Activated CD4-positive, alpha-beta T cell treated with anti-CD3 and anti-CD28 coated beads, Interleukin-2, amount 50 U/mL, for 48 hours (primary cell): ENCODE data around the gene NUP210.

ENCODE experiments used
- DNase-seq, 2 experiments: peaks; one replicate each; pipeline ENCODE4 v3.0.0-alpha.2; 2020

NUP210 gene

DNA sequence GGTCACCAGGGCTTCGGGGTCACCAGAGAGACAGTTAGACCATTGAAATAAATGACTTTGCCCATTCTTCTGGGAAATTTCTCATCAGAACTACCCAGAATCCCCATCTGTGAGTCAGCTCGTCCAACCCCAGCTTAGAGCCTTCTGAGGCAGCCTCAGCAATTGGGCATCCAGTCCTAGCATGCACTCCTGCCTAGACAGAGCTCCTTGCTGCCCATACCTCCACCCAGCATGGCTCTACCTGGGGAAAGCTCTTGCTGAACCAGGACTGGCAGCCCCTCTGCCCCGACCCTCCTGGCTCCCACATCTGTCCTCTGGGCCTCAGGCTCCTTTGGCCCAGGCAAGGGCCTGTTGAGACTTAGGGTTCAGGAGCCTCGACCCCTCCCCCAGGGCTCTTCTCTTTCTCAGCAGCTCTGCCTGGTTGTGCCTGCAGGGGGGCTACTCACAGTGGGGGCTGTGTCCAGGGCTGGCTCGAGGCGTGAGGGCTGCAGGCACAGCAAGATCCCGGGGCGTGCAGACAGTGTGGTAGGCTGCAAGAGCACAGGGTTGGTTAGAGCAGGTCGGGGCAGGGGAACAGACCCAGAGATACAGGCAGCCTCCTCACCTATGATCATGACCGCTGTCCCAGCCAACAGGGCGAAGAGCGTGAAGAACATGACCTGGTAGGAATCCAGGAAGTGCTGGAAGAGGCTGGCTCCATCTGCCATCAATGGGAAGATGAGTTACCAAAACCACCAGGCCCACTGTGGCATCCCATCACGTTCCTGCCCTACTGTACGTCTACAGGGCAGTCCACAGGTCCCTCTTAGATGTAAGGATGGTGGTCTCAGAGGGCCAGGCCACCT lies 101.3 kb downstream of the NUP210 start:
- DNase-seq, result no peak

DNA sequence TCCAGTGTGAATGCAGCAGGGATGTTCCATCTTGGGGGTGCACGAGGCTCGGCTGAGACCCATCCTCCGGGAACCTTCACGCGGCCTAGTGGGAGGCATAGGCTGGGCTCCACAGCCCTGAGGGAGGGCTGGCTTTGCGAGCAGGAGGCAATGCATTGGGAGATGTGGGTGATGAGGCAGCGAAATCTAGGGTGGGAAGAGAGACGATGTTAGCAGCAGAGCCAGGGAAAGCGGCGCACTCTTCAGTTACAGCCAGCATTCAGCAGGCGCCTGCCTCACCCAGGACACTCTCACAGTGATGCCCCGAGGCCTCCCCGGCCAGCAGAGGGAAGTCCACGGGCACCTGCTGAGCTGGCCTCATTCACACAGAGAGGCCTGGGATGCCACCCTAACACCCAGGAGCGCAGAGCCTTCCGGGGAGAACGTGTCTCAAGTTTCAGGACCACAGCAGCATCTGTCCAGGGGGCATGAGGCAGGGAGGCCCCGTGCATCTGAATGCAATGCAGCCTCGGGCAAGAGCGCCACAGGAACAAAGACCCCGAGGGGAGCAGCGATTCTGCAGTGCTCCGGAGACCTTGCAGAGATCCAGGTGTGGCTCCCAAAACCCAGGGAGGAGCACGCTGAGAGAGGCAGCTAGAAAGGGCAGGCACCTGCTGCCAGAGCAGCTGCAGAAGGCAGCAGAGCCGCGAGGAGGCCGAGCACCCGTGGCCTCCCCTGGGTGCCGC lies 102.4 kb downstream of the NUP210 start:
- no peak for DNase-seq

DNA sequence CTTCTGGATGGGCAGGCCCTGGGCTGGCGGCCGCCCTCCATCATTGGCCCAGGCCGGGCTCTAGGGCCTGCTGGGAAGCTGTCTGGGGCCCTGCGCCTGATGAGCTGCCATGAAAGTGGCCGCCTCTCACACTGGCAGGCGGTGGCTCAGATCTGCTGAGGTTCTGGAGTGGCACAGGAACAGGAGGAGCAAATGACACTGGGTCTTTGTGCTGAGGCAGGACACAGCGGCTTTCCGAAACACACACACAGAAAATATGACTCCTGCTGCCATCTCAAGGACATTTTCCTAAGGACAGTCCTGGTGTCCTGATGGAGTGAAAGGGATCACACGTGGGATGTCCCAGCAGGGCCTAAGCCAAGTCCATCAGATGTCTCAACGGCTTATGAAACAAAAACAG lies 103.5 kb downstream of the NUP210 start:
- DNase-seq, result no peak

DNA sequence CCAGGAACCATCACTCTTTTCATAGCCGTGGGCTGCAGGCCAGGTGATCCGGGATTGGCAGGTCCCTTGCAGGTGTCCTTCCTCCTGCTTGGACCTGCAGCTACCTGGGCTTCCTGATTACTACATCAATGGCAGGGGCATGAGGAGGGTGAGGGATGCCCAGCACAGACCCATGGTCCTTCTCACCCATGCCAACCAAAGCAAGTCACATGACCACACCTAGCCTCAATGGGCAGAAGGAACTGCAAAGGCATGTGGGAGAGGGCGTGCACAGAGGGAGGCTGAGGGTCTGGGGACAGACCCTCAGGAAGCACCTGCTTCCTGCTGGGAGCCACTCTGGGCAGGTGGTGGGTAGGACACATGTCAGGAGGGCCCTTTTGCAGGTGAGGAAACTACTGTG lies 105.2 kb downstream of the NUP210 start:
- DNase-seq, result no peak

DNA sequence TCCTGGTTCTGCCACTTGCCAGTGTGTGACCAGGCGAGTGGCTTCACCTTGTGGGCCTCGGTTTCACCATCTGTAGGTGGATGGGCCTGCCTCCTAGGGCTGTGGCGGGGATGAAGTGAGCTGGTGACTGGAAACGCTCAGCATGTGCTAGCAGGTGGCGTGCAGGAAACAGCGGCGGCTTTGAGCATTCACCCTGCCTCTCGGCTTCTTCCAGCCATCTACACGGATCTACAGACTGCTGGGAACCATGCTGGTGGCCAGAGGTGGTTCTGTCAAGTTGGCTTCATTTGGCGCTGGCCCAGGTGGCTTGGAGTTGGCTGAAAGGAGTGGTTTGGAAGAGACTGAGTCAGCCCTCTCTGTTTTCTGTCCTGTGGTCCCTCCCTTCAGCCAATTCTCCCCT lies 106.3 kb downstream of the NUP210 start:
- DNase-seq, result no peak

DNA sequence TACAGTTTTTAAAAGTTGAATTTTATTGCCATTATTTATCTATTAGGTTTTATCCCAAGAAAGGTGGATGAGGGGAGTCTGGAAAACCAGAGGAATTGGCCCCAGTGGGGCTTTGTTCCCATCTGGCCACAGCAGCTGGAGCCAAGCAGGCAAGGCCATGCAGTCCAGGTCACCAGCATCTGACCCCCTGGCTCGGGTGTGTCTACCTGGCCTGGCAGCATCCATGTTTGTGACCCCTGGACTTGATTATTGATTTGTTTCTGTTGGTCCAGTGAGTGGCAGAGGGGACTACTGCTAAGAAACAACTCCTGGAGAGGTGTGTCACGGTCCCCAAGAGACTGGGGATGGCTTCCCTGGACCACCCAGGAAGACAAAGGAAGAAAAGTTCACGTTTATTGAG lies 111.1 kb downstream of the NUP210 start:
- no peak for DNase-seq

DNA sequence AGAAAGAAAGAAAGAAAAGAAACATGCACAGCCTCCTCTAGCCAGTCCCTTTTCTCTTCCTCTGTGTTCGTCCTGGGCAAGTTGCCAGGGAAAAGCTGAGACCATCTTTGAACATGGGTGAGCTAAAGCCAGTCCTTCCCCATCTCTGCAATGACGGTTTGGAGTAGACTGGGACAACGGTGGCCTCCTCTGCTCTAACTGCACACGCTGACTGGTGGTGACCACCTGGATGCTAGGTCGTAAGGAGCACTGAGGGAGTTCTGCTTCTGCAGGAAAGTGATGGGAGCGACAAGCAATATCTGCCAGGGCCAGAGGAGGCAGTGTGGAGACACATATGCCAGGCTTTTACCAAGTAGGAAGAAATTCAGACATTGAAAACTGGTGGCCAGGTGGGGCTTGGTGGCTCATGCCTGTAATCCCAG lies 111.7 kb downstream of the NUP210 start:
- DNase-seq, result peak; percentile 15 to 41

DNA sequence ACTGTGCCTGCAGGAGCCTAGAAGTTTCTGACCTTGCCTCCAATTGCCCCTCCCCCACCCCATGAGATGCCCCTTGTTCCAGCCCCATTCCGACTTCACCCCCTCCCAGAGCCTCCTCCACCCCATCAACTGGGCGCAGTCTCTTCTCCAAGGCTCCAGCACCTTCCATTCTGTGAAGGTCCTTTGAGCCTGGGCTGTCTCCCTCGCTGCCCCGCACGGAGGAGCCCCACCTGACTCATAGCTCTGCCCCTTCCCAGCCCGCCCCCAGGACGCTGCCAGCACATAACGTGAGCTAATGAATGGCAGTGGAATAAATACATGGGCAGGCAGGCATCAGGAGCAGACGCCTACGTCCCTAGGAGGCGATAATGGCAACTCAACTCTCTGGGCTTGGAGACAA lies 113.1 kb downstream of the NUP210 start:
- DNase-seq, result no peak

DNA sequence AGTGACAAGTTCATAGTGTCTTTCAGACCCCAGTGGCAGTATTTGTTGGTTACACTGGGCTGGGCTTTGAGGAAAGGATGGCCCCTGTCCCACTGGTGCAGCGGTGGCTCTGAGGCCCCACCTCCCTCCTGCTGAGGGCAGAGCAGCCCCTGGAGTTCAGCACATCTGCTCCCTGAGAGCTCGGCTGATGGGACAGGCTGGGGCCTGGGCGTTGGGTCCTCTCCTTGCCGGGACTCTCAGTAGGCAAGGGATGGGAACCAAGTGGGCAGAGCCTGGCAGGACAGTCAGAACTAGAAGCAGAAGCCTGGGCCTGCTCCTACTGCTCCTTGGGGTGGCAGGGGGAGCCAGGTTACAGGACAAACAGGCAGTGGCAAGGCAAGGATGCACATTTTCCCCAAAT lies 114.5 kb downstream of the NUP210 start:
- DNase-seq, result no peak

DNA sequence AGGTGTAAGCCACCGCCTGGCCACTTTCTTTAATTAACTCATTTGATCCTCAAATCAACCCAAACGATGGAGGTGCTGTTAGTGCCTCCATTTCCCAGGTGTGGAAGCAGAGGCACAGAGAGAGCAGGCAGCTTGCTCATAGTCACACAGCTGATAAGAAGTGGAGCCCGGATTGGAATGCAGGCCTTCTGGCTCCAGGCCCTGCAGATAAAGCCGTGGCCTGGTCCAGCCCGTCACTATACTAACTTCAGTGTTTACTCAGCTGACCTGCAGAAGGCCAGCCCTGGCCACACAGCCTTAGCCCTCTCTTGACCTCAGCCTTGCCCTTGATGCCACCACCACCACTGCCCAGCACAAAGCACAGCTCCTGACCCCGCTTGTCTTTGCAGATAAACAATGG lies 116.7 kb downstream of the NUP210 start:
- no peak for DNase-seq

DNA sequence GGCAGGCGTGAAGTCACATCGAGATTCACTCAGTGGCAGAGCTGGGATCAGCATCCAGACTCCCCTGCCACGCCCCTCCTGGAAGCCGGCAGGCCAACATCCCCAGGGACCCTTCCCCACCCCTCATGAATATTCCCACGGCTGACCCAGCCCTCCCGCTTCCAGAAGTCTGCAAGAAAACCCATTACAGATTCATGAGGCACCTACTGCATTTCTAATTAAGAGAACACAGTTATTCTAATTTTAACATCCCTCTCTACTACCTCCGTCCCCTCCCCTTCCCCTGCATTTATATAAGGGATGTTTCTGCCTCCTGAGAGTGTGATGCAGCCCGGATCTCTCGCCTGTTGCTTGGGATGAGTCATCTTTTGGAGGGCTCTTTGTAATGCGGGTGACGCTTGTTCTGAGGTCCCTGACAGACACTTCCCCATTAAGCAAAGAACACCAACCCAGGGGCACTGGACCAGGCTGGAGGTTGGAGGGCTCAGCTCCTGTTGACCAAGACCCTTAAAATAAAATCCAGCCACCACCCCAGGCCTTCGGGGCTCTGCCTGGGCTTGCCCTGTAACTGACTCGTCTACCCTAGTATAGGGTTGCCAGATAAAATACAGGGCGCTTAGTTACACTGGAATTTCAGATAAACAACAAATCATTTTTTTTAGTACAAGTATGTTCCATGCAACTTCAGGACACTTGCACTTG lies 118.7 kb downstream of the NUP210 start:
- no peak for DNase-seq

DNA sequence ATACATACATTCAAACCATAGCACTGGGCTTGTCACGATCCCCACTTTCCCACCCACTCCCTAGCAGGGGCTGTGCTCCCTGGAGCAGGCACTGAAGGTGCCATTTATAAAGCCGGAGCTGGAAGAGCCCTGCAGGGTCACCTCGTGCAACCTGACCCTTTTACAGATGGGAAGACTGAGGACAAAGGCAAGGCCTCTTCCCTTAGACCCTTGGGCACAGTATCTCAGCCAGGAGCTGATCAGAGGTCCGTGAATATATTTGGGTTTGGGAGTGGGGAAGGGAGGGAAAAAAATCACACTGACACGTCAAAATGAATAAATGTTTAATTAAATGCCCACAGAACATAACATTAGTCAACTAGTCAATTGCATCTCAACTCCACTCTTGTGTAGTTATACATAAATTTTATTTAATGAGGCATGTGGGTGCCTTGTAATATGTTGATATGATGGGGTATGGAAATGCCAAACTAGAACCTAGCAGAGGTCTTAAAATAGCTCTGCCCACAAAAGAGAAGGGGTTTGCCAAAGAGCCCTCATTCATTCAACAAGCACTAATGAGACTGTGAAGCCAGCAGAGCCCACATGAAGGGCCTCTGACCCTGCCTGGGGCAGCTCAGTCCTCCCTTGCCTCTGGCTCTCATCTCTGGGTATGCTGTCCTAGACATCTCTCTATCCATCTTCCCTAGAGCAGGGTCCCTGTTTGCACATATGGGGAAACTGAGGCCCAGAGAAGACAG lies 119.4 kb downstream of the NUP210 start:
- DNase-seq, result no peak

DNA sequence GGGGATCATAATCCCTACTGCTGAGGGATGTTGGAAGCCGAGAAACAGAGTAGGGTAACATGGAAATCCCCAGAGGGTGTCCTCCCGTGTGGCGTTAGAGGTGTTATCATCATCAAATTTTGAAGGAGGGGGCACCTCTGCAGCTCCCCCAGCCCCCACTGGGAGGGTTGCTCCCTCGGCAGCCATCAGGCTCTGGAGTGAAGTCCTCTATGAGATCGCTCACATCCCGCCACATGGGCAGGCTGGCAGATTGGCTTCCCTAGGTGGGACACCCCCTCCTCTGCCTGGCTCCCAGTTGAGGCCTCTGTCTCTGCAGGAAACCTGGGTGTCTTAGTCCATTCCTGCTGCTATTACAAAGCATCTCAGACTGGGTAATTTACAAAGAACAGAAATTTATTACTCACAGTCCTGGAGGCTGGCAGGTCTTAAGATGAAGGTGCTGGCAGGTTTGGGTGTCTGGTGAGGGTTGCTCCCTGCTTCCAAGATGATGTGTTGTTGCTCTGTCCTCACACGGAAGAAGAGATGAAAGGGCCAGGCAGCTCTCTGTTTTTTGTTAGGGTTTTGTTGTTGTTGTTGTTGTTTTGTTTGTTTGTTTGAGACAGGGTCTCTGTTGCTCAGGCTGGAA lies 120.5 kb downstream of the NUP210 start:
- DNase-seq, result no peak

DNA sequence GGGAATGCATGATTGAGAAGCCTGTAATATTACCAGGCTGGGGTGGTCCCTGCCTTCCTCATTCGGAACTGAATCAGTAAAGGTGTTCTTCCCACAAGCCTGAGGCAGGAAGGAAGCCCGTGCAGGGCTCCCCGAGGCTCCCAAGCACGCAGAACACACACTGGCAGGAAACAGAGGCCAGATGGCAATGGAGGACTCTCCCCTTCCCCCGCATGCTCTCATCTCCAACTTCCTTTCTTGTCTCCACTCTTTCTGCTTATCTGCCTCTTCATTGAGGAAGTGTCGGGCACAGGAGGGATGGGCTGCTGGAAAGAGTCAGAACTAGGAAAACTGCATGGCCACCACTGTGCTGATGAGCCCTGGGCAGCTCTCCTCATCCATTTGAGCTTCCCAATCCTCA lies 123.5 kb downstream of the NUP210 start:
- no peak for DNase-seq

DNA sequence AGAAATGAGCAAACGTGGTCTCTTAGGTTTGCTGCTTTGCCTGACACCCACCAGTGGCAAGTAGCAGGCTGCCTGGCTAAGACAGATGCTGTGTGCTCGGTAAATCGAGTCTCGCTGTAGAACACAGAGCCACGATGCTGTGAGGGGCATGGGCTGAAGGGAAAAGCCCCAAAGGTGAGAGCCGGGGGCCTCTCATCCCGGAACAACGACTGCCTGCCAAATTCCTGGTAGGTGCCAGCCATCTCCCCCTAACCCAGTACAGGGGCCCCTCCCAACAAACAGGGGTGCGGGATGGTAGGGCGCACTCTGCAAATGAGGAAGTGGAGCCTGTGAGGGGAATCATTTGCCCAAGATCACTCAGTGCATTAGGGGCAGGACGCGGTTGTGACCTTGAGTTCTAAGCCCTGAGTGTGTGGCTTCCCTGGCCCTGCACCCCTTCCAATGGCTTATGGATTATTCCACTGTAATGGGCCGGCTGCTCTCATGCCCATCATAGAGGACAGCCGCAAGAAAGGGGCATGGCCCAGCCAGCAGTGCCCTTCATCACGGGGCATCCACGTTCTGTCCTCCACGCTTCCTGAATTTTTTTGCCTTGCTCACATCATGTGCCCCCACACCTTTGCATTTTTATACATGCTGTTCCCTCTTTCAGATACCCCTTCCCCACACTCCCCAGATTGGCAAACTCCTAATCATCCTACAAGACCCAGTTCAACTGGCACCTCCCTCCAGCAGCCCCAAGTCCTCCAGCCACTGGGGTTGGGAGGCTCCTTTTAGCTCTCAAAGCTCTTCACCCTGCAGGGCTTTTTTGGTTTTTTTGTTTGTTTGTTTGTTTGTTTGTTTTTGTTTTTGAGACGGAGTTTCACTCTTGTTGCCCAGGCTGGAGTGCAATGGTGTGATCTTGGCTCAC lies 125.4 kb downstream of the NUP210 start:
- DNase-seq, result no peak

DNA sequence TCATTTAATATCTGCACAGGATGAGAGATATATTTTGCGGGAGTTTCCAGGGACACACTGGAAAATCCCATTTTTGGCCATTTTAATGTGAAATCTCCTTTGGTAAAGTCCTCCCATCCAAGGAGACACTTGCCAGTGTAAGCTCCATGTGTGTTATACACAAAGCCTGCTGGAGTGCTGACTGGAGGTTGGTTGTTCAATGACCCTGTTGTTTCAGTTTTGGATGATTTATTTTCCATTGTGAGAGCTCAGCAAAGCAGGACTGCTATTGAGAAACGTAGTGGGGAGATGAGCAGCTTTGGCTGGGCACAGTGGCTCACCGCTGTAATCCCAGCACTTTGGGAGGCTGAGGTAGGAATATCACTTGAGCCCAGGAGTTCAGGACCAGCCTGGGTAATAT lies 127.7 kb downstream of the NUP210 start:
- DNase-seq, result no peak

DNA sequence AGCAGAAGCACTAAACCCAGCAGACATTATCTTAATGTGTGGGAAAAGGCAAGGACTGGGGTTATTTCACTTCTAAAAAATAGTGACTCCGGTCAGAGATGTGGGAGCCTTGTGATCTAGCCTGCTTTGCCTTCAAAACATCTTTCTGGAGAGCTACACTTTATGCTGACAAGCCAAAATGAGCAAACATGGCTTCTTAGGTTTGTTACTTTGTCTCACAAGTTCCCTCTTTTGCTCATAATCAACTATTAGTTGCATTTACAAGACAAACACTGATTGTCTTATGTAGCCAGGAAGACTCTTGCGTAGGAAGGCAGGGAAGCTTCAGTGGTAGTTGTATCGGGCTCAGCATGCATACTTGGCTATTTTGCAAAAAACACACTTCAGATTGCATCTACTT lies 129.2 kb downstream of the NUP210 start:
- no peak for DNase-seq

DNA sequence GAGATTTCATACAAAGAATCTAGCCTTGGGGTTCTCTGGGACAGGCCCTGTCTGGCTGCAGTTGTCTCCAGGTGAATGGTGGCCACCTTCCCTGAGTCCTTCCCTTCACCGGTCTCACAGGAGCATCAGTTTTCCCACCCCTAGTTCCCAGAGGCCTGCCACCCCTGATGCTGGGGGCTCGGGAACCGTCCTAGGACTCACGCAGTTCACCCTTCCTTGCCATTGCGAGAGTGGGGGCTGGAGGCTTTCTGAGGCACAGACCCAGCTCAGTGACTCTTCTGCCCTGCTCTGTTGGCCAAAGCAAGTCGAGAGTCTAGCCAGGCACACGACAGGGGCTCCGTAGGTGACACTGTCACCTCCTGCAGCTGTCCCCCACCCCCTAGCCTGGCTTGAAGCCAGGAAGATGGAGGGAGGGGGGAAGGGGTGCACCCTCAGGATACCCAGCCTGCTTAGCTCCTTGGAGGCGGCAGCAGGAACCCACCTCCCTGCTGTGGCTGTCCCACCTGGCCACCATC lies 130.3 kb downstream of the NUP210 start:
- no peak for DNase-seq

DNA sequence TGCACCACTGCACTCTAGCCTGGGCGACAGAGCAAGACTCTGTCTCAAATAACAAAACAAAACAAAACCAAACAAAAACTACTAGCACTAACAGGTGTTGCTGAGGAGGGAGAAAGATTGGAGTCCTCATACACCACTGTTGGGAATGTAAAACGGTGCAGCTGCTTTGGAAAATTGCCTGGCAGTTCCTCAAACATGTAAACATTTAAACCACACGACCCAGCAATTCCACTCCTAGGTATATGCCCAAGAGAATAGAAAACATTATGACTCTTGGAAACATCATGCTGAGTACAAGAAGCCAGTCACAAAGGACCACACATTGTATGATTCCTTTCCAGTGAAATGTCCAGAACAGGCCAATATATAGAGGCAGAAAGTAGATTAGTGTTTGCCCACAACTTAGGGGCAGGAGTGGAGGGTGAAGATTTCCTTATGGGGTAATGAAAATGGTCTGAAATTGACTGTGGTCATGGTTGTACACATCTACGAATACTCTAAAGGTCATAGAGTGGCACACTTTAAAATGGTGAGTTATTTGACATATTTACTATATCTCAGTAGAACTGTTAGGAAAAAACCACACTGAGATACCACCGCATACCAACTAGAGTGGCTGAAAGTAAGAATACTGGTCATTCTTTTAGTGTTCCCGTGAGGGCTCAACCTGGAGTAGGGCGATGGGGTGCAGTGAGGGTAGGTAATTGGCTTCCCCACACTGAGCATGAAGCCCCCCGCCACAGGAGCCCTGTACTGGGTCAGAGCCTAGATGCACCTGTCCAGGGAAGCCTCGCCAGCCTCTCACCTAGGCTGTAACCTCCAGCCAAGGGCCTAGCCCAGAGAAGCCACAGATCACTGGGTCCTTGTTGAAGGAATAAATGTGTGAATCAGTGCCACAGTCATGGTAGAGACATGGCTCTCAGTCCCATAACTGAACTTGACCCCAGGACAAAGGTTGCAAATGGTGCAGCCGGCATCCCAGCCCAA lies 131.1 kb downstream of the NUP210 start:
- no peak for DNase-seq

DNA sequence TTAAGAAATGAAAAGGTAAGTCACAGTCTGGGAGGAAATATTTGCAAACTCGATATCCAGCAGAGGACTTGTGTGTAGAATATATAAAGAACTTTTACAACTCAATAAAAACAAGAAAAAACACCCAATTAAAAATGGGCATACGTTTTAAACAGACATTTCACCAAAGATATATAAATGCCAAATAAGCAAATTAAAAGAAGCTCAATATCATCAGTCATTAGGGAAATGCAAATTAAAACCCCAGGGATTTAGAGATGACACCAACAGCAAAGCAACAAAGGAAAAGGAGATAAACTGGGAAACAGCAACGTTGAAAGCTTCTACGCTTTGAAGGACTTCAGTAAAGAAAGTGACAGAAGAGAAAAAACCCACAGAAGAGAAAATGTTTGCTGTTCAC lies 132.3 kb downstream of the NUP210 start:
- no peak for DNase-seq
